ENCODE measurements around the gene RFC2.

DNA sequence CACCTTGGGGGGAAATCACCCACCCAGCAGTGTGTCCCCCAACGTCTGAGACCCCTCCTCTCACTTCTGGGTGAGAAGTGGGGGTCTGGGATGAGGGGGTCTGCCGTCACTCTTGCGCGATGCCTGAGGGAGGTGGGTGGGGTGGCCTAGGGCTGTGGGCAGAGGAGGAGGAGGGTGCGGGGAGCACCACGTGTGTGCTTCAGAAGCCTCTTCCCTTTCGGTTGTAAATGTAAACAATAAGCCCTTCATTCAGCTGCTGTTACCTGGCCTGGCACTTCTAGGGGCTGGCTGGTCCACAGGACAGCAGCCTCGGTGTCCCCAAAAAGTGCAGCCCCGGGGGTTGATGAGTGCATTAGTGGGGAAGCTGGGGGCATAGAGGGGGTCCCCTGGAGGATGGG lies 36.4 kb upstream of the RFC2 start:
- TF ChIP-seq POLR2A (IDR thresholded peaks at IDR 0.05; ENCODE audit: low read length) (no peak), GATA1 (IDR thresholded peaks at IDR 0.05; ENCODE audit: low read depth, low read length) (no peak)

Measured in erythroblast (primary cell).